C4-2B (cell line): ENCODE measurements around the gene TATDN3.
A peak's percentile ranks its signal among the peaks of the same experiment; 100 is the strongest.

ENCODE experiments used
- H3K27ac ChIP-seq: fragments of 450-650 bp; 2 replicates; pipeline ENCODE4 v1.5.1; 2017
- CTCF ChIP-seq: fragments of 450-650 bp; conservative IDR thresholded peaks from 2 replicates; pipeline ENCODE4 v1.5.1; 2017; ENCODE audit warnings: mild to moderate bottlenecking
- ZFX ChIP-seq: fragments of 450-650 bp; IDR thresholded peaks from 2 replicates; pipeline ENCODE4 v1.6.1; 2017

TATDN3 gene

GRCh38 chr1:212791676-212792395, at the start of gene TATDN3, which contains the start of gene NSL1:
TATDN3 (plus strand) TSS chr1:212791894; CDS start chr1:212791922, 28 bp downstream.
NSL1 (minus strand) TSS chr1:212791777; CDS start chr1:212791763, 14 bp downstream.
- H3K27ac ChIP-seq = peak within 1 kb of the TSS; percentile 82
- TF ChIP-seq ZFX (no peak), CTCF (no peak)

GRCh38 chr1:212743901-212744475, 47.7 kb upstream of the TATDN3 start:
- TF ChIP-seq ZFX (no peak), CTCF (no peak)
- H3K27ac ChIP-seq = no peak overlapping the region

- TF ChIP-seq ZFX (no peak), CTCF (no peak)
- H3K27ac ChIP-seq = no peak overlapping the region
Observed at GRCh38 chr1:212745303-212745702, 46.4 kb upstream of the TATDN3 start.

GRCh38 chr1:212746546-212746945, 45.1 kb upstream of the TATDN3 start:
- no peak overlapping the region for H3K27ac ChIP-seq
- TF ChIP-seq ZFX = no peak
- no peak for TF ChIP-seq CTCF

- H3K27ac ChIP-seq = no peak overlapping the region
- TF ChIP-seq CTCF (peak; percentile 93), ZFX (no peak)
Observed at GRCh38 chr1:212749821-212750535, 41.7 kb upstream of the TATDN3 start.

GRCh38 chr1:212752252-212752933, 39.3 kb upstream of the TATDN3 start:
- H3K27ac ChIP-seq = no peak overlapping the region
- TF ChIP-seq CTCF = no peak
- TF ChIP-seq ZFX = no peak
